Spleen (tissue), 11 donors: ENCODE data around the gene CYP11A1. TPM values are rescaled to one million over a fixed set of nuclear protein-coding genes. Genes with fewer than 3 reads are reported as not detected.

ENCODE experiments used
- DNase-seq: peaks from one replicate; pipeline ENCODE4 v3.0.0-alpha.2; 2020
- H3K27ac ChIP-seq, 8 donors: fragments of 200-600 bp; sonication (generic) in 7 of 8; 1 replicate in 4 of 8; 2 replicates in 4 of 8; pipeline versions ENCODE4 v1.5.0 to v1.8.0; 2016 to 2021; ENCODE audit warnings: inconsistent platforms in 4 of 8, mild to moderate bottlenecking in 4 of 8, moderate library complexity in 1 of 8
- H3K27me3 ChIP-seq, 7 donors: fragments of 200-600 bp; sonication (generic) in 6 of 7; replicated peaks in 1 of 7; 1 replicate in 4 of 7; 2 replicates in 3 of 7; pipeline versions ENCODE4 v1.5.0 to v1.8.0; 2016 to 2021; ENCODE audit warnings: inconsistent platforms in 3 of 7, mild to moderate bottlenecking in 1 of 7
- H3K36me3 ChIP-seq, 6 donors: fragments of 200-600 bp; sonication (generic) in 5 of 6; 1 replicate in 4 of 6; 2 replicates in 2 of 6; pipeline versions ENCODE4 v1.5.0 to v1.8.0; 2016 to 2021; ENCODE audit warnings: inconsistent platforms in 2 of 6
- H3K4me1 ChIP-seq, 6 donors: fragments of 200-600 bp; sonication (generic) in 5 of 6; 1 replicate in 3 of 6; 2 replicates in 3 of 6; pipeline versions ENCODE4 v1.5.0 to v1.8.0; 2016 to 2021; ENCODE audit warnings: inconsistent platforms in 3 of 6
- H3K4me3 ChIP-seq, 8 donors: fragments of 200-600 bp; sonication (generic) in 7 of 8; 1 replicate in 4 of 8; 2 replicates in 4 of 8; pipeline versions ENCODE4 v1.5.0 to v1.8.0; 2016 to 2021; ENCODE audit warnings: inconsistent platforms in 4 of 8, mild to moderate bottlenecking in 4 of 8, moderate library complexity in 2 of 8
- H3K9me3 ChIP-seq, 8 donors: fragments of 200-600 bp; sonication (generic) in 7 of 8; 1 replicate in 4 of 8; 2 replicates in 4 of 8; pipeline versions ENCODE4 v1.5.0 to v1.8.0; 2016 to 2021; ENCODE audit warnings: inconsistent platforms in 4 of 8
- POLR2A ChIP-seq, 3 donors: fragments of 450-650 bp; IDR thresholded peaks; one replicate each; pipeline ENCODE4 v1.5.1; 2017; ENCODE audit warnings: antibody characterized with exemption in 3 of 3, mild to moderate bottlenecking in 1 of 3
- POLR2AphosphoS5 ChIP-seq, 3 donors: sonication (generic); formaldehyde crosslinking; IDR thresholded peaks; one replicate each; pipeline ENCODE4 v1.5.1; 2017; ENCODE audit warnings: antibody characterized with exemption in 3 of 3
- WGBS, 5 donors: extraction: QIAGEN DNeasy Blood & Tissue Kit in 3 of 5; methylation state at CpG; one replicate each; pipeline versions ENCODE4 v1.1.5 to v1.1.7; 2013 to 2018; 5-methylcytosine and 5-hydroxymethylcytosine counted together
- intact Hi-C: fragments of 100-400 bp; cut with DNase I; formaldehyde crosslinking; loops from one replicate; pipeline ENCODE4 v1.15.0; 2023; ENCODE audit warnings: low total_unique reads
- polyA plus RNA-seq, 3 donors: library from polyadenylated mRNA; stranded (reverse); fragments of 200-250 nt; gene quantifications; one replicate each; pipeline ENCODE4 v1.2.1, GENCODE V29; 2013
- total RNA-seq, 7 donors: library from RNA; depleted of rRNA in 3 of 7; stranded (reverse); fragments of >200 nt in 3 of 7; fragmentation: NEBNext Ultra II Directional in 4 of 7; extraction: Animal tissue kit (Norgen Biotek cat#: 25700) in 4 of 7; gene quantifications; one replicate each; pipeline versions ENCODE4 v1.1.0 to v1.2.1, GENCODE V29; 2016 to 2021
- TF ChIP-seq, protein P1 (sequence below), 11 experiments: fragments of 200-600 bp in 7 of 11; fragments of 450-650 bp in 4 of 11; sonication (generic) in 4 of 11; IDR thresholded peaks in 8 of 11; conservative IDR thresholded peaks in 3 of 11; 1 replicate in 7 of 11; 2 replicates in 4 of 11; pipeline versions ENCODE4 v1.4.0 to v1.8.0; 2016 to 2021; ENCODE audit warnings: antibody characterized with exemption in 11 of 11, inconsistent platforms in 4 of 11, mild to moderate bottlenecking in 1 of 11
- donor health status: healthy with polysubstance abuse.
- donor health status: DM: no; HTN: no; CAD: no; lungs with moderate emphysema.
- donor health status: DM: no; HTN: no; CAD: no.
- donor health status: Bipolar disorder and iron deficiency.
- donor health status: healthy.
- donor health status: DM: no; HTN: no; CAD: no.
- donor health status: DM: yes; HTN: yes; CAD: no.

The CYP11A1 gene
- total and polyA plus RNA-seq, 10 donors, result 1.6 to 14.3 (median 4.9) TPM

DNA sequence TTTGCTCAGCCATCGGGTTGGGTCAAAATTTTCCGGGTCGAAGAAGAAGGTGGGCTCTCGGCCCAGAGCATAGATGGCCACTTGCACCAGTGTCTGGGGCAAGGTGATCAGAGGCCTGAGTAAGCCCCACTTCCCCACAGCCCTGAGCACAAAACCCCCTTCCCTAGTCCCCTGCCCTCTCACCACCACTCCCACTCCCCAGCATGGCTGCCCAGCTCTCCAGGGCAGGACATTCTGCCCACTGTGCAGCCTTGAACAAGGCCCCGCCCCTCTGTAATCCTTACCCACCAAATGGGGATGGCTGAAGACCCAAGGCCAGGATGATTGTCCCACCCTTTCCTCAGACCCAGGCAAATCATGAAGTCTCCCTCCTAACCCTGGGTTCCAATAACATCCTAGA is 28.8 kb downstream of the CYP11A1 start:
- no peak for DNase-seq
- Histone ChIP-seq H3K4me3 (no peak overlapping the region), H3K36me3 (no peaks in the 10 kb centered on the region), H3K4me1 (no peaks in the 10 kb centered on the region), H3K27ac (no peak overlapping the region), H3K27me3 (no peaks in the 10 kb centered on the region), H3K9me3 (no peaks in the 10 kb centered on the region)
- TF ChIP-seq POLR2AphosphoS5 (IDR thresholded peaks at IDR 0.05) (no peak), POLR2A (IDR thresholded peaks at IDR 0.05) (no peak)
- TF ChIP-seq, protein P1, sequence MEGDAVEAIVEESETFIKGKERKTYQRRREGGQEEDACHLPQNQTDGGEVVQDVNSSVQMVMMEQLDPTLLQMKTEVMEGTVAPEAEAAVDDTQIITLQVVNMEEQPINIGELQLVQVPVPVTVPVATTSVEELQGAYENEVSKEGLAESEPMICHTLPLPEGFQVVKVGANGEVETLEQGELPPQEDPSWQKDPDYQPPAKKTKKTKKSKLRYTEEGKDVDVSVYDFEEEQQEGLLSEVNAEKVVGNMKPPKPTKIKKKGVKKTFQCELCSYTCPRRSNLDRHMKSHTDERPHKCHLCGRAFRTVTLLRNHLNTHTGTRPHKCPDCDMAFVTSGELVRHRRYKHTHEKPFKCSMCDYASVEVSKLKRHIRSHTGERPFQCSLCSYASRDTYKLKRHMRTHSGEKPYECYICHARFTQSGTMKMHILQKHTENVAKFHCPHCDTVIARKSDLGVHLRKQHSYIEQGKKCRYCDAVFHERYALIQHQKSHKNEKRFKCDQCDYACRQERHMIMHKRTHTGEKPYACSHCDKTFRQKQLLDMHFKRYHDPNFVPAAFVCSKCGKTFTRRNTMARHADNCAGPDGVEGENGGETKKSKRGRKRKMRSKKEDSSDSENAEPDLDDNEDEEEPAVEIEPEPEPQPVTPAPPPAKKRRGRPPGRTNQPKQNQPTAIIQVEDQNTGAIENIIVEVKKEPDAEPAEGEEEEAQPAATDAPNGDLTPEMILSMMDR (IDR thresholded peaks at IDR 0.05 in 8 of 11, conservative IDR thresholded peaks at IDR 0.05 in 3 of 11), result no peak
- intact Hi-C loops, result no loop called here
- 86 to 95% (median 93%) methylated on average over 4 to 5 of the region's 5 CpGs for WGBS, 5 donors

DNA sequence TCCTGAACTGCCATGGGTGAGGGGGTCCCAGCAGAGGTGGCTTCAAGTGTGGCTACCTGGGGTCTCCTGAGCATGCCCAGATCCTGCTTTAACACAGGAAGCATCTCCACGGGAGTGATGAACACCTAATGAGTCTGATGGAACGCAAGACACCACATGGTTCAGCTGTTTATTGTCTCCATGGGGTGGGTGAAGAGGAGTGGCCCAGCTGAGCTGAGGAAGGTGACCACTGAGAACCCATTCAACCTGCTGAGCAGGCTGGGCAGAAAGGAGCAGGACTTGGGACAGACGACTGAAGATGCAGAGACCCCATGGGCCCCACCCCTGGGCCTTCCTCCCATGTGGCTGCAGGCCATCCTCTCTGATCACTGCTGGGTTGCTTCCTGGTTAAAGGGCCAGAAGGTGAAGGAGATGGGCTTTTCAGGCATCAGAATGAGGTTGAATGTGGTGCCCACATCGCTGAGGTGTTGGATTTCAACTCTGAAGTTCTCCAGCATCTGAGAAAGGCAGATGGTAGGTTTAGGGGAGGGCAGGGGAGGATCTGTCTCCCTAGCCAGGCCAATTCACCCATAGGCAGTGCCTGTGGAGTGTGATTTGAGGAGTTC is 29.7 kb downstream of the CYP11A1 start:
- H3K4me1 ChIP-seq, result no peaks in the 10 kb centered on the region
- DNase-seq, result peak; percentile 41
- TF ChIP-seq POLR2A (IDR thresholded peaks at IDR 0.05) (no peak), POLR2AphosphoS5 (IDR thresholded peaks at IDR 0.05) (no peak)
- TF ChIP-seq, protein P1 (IDR thresholded peaks at IDR 0.05 in 8 of 11, conservative IDR thresholded peaks at IDR 0.05 in 3 of 11), result no peak
- intact Hi-C loops, result no loop called here
- no peaks in the 10 kb centered on the region for H3K27me3 ChIP-seq
- H3K27ac ChIP-seq, result no peak overlapping the region
- H3K4me3 ChIP-seq, result no peak overlapping the region
- no peaks in the 10 kb centered on the region for H3K36me3 ChIP-seq
- WGBS, 5 donors, result 72 to 86% (median 80%) methylated on average over 4 of the region's 4 CpGs
- no peaks in the 10 kb centered on the region for H3K9me3 ChIP-seq

GRCh38 chr15:74337146-74337545 is 30.3 kb downstream of the CYP11A1 start:
- Histone ChIP-seq H3K4me1 (no peaks in the 10 kb centered on the region), H3K4me3 (no peak overlapping the region), H3K27ac (no peak overlapping the region), H3K9me3 (no peaks in the 10 kb centered on the region), H3K36me3 (no peaks in the 10 kb centered on the region), H3K27me3 (no peaks in the 10 kb centered on the region)
- DNase-seq, result peak; percentile 42
- TF ChIP-seq POLR2AphosphoS5 (IDR thresholded peaks at IDR 0.05), result no peak
- TF ChIP-seq, protein P1 (IDR thresholded peaks at IDR 0.05 in 8 of 11, conservative IDR thresholded peaks at IDR 0.05 in 3 of 11), result no peak
- TF ChIP-seq POLR2A (IDR thresholded peaks at IDR 0.05), result no peak
- intact Hi-C loops, result no loop called here
- WGBS, 5 donors, result 75 to 95% (median 87%) methylated on average over 3 to 5 of the region's 5 CpGs

DNA sequence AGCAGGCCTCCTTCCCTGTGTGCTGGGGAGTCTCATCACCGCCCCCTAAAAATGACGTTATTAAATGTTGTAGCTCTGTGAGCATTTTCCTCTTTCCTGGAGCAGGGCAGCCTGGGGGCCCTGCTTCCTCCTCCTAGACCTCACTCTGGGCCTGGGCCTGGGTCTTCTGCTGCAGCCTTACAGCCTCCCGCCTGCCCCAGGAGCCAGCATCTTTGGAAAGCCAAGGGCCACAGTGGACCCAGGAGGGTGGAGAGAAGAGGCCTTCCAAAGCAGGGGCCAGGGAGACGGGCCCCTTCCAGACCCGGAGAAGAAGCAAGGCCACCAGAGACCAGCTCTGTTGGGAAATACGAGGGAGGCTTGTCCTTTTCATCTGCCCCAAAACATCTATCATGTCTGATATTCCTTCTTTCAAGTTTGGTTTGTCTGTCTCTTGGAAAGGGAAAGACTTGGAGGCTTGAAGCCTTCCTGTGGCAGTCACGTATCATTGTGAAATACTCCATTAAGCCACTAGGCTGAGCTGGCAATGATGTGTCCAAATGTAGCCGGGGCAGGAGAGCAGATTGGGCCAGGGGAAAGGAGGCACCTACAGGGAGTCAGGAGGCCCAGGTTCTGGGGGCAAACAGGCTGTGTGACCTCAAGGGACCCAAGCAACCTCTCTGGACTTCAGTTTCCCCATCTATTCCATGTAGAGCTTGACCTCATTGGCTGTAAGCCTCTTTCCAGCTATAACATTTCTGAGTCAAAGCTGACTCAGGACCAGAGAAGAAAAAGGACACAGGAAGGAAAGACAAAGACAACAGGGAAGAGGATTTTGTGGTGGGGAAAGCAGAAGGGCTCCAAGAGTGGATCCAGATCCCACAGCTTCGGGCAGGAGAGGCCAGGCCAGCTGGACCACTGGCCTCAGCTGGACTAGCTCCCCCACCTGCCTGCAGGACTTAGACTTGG is 31.1 kb downstream of the CYP11A1 start:
- TF ChIP-seq POLR2AphosphoS5 (IDR thresholded peaks at IDR 0.05), result no peak
- TF ChIP-seq, protein P1 (IDR thresholded peaks at IDR 0.05 in 8 of 11, conservative IDR thresholded peaks at IDR 0.05 in 3 of 11), result no peak
- no peak for TF ChIP-seq POLR2A (IDR thresholded peaks at IDR 0.05)
- whole genome bisulfite sequencing, 5 donors, result 67 to 87% (median 76%) methylated on average over 9 of the region's 9 CpGs
- H3K4me1 ChIP-seq, result no peaks in the 10 kb centered on the region
- H3K4me3 ChIP-seq, result no peak overlapping the region
- H3K36me3 ChIP-seq, result no peaks in the 10 kb centered on the region
- H3K27me3 ChIP-seq, result no peaks in the 10 kb centered on the region
- no peak overlapping the region for H3K27ac ChIP-seq
- intact Hi-C loops, result no loop called here
- no peaks in the 10 kb centered on the region for H3K9me3 ChIP-seq
- DNase-seq, result peak; percentile 29
